Ishikawa (cell line): ENCODE measurements around the gene GPR17.

Experiments
- CEBPB ChIP-seq: IDR thresholded peaks from 2 replicates; pipeline ENCODE4 v1.6.1; 2012
- CREB1 ChIP-seq: IDR thresholded peaks from 2 replicates; pipeline ENCODE4 v1.6.1; 2012; ENCODE audit warnings: low read depth
- EGR1 ChIP-seq: IDR thresholded peaks from 2 replicates; pipeline ENCODE4 v1.6.1; 2012
- EP300 ChIP-seq: IDR thresholded peaks from 2 replicates; pipeline ENCODE4 v1.6.1; 2012; ENCODE audit warnings: borderline replicate concordance
- FOXM1 ChIP-seq: IDR thresholded peaks from 2 replicates; pipeline ENCODE4 v1.6.1; 2012; ENCODE audit warnings: low read depth, borderline replicate concordance
- MAX ChIP-seq: IDR thresholded peaks from 2 replicates; pipeline ENCODE4 v1.6.1; 2012
- NFIC ChIP-seq: IDR thresholded peaks from 2 replicates; pipeline ENCODE4 v1.6.1; 2012
- RAD21 ChIP-seq: IDR thresholded peaks from 2 replicates; pipeline ENCODE4 v1.6.1; 2012; ENCODE audit warnings: low read depth
- REST ChIP-seq: IDR thresholded peaks from 2 replicates; pipeline ENCODE4 v1.6.1; 2012; ENCODE audit warnings: low read depth, mild to moderate bottlenecking
- TAF1 ChIP-seq: IDR thresholded peaks from 2 replicates; pipeline ENCODE4 v1.6.1; 2012; ENCODE audit warnings: low read depth, mild to moderate bottlenecking
- TCF12 ChIP-seq: IDR thresholded peaks from 2 replicates; pipeline ENCODE4 v1.6.1; 2012; ENCODE audit warnings: low read depth
- TEAD4 ChIP-seq: IDR thresholded peaks from 2 replicates; pipeline ENCODE4 v1.6.1; 2012
- USF1 ChIP-seq: IDR thresholded peaks from 2 replicates; pipeline ENCODE4 v1.6.1; 2012
- YY1 ChIP-seq: IDR thresholded peaks from 2 replicates; pipeline ENCODE4 v1.6.1; 2012; ENCODE audit warnings: low read depth
- ZBTB7A ChIP-seq: IDR thresholded peaks from 2 replicates; pipeline ENCODE4 v1.6.1; 2012; ENCODE audit warnings: low read depth

GPR17 gene

GRCh38 chr2:127661072-127661649, 15.2 kb downstream of the GPR17 start:
- no peak for TF ChIP-seq YY1

GRCh38 chr2:127661949-127662510, 16.1 kb downstream of the GPR17 start:
- TF ChIP-seq YY1 (no peak), EP300 (no peak), MAX (no peak), TCF12 (no peak), NFIC (no peak), RAD21 (no peak), EGR1 (no peak), REST (no peak), CEBPB (no peak), ZBTB7A (no peak), FOXM1 (no peak)

GRCh38 chr2:127662937-127663565, 17.1 kb downstream of the GPR17 start:
- no peak for TF ChIP-seq USF1
- TF ChIP-seq ZBTB7A = no peak
- no peak for TF ChIP-seq NFIC
- no peak for TF ChIP-seq EP300
- TF ChIP-seq TCF12 = no peak

- TF ChIP-seq USF1 (no peak), CREB1 (no peak), TAF1 (no peak), REST (no peak), CEBPB (no peak), TEAD4 (no peak), YY1 (no peak), RAD21 (no peak), ZBTB7A (no peak), FOXM1 (no peak), NFIC (no peak), EGR1 (no peak), TCF12 (no peak), EP300 (no peak), MAX (no peak)
Observed at GRCh38 chr2:127663566-127664064, 17.7 kb downstream of the GPR17 start.

- peak; percentile 23; the same call in 1 of the 2 replicates for TF ChIP-seq YY1
- no peak for TF ChIP-seq TEAD4
- TF ChIP-seq USF1 = 0 out of 2 replicates have a peak, but pooled peaks have one; percentile 16
- TF ChIP-seq MAX = 0 out of 2 replicates have a peak, but pooled peaks have one; percentile 26
- TF ChIP-seq RAD21 = no peak
- no peak for TF ChIP-seq FOXM1
- TF ChIP-seq TAF1 = no peak
- peak; percentile 61 for TF ChIP-seq EGR1
- TF ChIP-seq TCF12 = 0 out of 2 replicates have a peak, but pooled peaks have one; percentile 39
- 0 out of 2 replicates have a peak, but pooled peaks have one; percentile 9 for TF ChIP-seq NFIC
Observed at GRCh38 chr2:127664065-127664894, 18.3 kb downstream of the GPR17 start.
